ENCODE data around the gene ADAM23.
"Not testable (repeated sequence)": the region's sequence is repeated elsewhere in the genome, so short reads cannot be mapped to it uniquely, and the experiment has no call there.

ADAM23 gene, protein sequence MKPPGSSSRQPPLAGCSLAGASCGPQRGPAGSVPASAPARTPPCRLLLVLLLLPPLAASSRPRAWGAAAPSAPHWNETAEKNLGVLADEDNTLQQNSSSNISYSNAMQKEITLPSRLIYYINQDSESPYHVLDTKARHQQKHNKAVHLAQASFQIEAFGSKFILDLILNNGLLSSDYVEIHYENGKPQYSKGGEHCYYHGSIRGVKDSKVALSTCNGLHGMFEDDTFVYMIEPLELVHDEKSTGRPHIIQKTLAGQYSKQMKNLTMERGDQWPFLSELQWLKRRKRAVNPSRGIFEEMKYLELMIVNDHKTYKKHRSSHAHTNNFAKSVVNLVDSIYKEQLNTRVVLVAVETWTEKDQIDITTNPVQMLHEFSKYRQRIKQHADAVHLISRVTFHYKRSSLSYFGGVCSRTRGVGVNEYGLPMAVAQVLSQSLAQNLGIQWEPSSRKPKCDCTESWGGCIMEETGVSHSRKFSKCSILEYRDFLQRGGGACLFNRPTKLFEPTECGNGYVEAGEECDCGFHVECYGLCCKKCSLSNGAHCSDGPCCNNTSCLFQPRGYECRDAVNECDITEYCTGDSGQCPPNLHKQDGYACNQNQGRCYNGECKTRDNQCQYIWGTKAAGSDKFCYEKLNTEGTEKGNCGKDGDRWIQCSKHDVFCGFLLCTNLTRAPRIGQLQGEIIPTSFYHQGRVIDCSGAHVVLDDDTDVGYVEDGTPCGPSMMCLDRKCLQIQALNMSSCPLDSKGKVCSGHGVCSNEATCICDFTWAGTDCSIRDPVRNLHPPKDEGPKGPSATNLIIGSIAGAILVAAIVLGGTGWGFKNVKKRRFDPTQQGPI

DNA sequence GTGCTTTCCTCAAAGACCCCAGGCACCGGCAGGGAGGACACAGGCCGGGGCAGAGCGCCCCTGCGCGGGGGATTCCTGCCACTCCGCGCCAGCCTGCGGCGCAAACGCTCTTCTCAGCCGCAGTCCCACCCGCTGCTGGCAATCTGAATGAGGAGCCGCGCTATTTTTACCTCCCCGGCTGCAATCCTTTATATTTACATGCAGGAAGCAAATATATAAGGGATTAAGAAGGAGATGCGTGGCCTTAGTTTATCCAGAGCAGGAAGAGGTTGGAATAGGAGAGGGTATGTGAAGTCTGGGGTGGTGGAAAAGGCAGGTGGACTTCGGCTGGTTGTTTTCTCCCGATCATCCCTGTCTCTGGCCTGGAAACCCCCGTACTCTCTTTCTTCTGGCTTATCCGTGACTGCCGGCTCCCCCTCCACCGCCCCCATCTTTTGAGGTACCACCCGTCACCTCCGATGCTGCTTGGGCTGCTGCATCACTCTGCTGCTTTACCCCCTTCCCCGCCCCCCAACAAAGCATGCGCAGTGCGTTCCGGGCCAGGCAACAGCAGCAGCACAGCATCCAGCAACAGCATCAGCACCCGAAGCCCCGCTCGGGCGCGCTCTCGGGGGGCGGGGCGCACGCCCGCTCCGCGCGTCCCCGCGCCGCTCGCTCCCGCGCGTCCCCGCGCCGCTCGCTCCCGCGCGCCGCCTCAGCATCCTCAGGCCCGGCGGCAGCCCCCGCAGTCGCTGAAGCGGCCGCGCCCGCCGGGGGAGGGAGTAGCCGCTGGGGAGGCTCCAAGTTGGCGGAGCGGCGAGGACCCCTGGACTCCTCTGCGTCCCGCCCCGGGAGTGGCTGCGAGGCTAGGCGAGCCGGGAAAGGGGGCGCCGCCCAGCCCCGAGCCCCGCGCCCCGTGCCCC is at the start of gene ADAM23:
ADAM23 (plus strand) TSS at position 700 of the 902 bp plus-strand sequence. CDS start 335 bp downstream, outside the sequence.
- FAIRE-seq = no peak
- DNase-seq (ENCODE audit: low spot score) = peak; percentile 92

GRCh38 chr2:206396211-206396610 is 47.1 kb upstream of the ADAM23 start:
- no peak for FAIRE-seq
- no peak for DNase-seq (ENCODE audit: low spot score)

GRCh38 chr2:206402956-206403569 is 40.3 kb upstream of the ADAM23 start:
- not testable (repeated sequence) for FAIRE-seq; DNase-seq (ENCODE audit: low spot score)

GRCh38 chr2:206408323-206409320 is 34.7 kb upstream of the ADAM23 start:
- DNase-seq (ENCODE audit: low spot score) = no peak
- FAIRE-seq = no peak

DNA sequence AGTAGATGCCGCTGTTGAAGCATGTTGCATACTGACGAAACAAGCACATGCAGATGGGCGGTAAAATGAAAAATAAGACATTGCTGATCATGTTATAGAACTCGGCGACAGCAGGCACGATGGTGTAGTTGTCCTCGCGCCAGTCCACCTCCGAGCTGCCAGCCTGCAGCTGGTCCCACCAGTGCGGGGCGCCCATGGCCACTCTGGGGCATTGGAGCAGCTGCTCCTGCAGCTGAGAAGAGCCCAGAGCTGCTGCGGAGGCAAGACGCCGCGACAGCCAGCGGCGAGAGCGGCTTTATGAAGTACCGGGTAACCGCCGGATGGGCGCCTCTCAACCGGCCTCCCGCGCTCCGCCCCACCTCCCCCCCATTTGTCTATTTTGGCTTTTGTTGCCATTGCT is 32.6 kb upstream of the ADAM23 start:
- DNase-seq (ENCODE audit: low spot score) (no peak), FAIRE-seq (no peak)

GRCh38 chr2:206415618-206416243 is 27.6 kb upstream of the ADAM23 start:
- DNase-seq (ENCODE audit: low spot score) (no peak), FAIRE-seq (no peak)

GRCh38 chr2:206418968-206419367 is 24.4 kb upstream of the ADAM23 start:
- no peak for FAIRE-seq
- no peak for DNase-seq (ENCODE audit: low spot score)

- DNase-seq (ENCODE audit: low spot score) (no peak), FAIRE-seq (no peak)
These were observed 22.6 kb upstream of the ADAM23 start for GRCh38 chr2:206420721-206421120.

DNA sequence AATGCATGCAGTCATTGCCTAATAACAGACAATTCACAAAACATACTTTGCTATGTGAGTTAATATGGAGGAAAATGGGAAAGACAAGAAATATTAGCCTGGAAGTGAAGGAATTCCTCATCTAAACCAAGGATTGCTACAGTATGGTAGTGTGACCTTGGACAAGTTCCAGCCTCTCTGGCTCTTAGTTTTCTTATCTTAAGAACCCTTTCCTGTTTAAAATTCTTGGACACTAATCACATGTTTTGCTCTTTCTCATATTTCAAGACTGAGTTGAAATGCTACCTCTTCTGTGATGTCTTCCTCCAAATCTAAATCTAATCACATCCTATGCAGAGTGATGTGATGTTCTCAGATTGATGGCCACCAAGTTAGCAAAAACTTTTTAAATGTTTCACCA is 20.8 kb upstream of the ADAM23 start:
- FAIRE-seq (no peak), DNase-seq (ENCODE audit: low spot score) (no peak)

DNA sequence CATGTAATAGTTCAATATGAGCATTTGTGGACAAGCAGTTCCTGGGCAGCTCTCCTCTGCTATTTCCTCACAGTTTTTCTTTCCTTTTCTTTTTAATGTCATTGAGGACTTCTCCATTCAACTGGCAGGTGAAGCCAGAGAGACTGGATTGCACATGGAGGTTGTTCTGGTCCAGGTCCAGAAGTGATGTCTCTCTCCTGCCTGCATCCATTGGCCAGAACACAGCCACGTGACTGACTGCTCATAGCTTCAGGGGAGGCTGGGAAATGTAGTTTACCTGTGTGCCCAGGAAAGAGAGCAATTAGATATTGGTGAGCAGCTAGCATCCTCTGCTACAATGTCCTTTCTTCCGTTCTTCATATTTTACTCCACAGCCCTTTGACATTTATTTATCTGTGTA is 20.2 kb upstream of the ADAM23 start:
- DNase-seq (ENCODE audit: low spot score) = peak; percentile 25

DNA sequence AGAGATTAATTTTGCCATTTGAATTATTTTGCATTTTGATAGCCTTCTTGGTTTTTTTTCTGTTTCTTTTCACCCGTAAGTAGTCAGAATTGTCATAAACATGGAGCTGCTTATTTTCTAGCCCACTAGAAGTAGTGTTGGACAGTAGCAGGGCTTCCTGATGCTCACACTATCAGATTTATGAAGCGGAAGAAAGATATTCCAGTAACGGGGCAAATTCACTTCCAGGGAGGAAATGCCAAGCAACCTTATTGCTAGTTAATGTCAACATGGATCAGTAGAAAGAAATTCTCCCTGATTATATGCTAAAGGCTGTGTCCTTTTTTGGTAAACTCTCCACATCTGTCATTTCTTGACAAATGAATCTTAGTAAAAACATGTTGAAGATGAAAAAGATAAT is 19.2 kb upstream of the ADAM23 start:
- FAIRE-seq = no peak
- no peak for DNase-seq (ENCODE audit: low spot score)

More for the DNA sequence above, 20.2 kb upstream of the ADAM23 start:
- no peak for FAIRE-seq

DNA sequence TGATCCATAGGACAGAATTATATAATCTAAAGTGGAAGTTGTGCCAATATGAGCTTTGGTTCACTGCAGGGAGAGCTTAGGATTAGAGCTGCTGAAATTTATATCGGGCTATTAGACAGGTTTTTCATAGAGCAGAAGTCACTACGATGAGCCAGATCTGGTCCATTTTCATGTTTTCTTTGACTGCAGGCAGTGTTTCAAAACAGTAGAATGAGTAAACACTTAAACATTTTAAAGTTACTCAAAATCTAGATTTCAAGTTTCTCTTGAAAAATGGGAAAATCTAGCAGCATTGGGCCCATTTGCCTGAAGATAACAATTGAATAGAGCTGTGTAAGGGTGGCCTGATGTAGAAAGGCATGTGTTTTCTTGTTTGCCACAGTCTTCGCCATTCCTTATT is 14.5 kb upstream of the ADAM23 start:
- FAIRE-seq = no peak
- DNase-seq (ENCODE audit: low spot score) = no peak

GRCh38 chr2:206430452-206430851 is 12.9 kb upstream of the ADAM23 start:
- no peak for DNase-seq (ENCODE audit: low spot score)
- FAIRE-seq = no peak

GRCh38 chr2:206431439-206431838 is 11.9 kb upstream of the ADAM23 start:
- DNase-seq (ENCODE audit: low spot score) = no peak
- FAIRE-seq = no peak

DNA sequence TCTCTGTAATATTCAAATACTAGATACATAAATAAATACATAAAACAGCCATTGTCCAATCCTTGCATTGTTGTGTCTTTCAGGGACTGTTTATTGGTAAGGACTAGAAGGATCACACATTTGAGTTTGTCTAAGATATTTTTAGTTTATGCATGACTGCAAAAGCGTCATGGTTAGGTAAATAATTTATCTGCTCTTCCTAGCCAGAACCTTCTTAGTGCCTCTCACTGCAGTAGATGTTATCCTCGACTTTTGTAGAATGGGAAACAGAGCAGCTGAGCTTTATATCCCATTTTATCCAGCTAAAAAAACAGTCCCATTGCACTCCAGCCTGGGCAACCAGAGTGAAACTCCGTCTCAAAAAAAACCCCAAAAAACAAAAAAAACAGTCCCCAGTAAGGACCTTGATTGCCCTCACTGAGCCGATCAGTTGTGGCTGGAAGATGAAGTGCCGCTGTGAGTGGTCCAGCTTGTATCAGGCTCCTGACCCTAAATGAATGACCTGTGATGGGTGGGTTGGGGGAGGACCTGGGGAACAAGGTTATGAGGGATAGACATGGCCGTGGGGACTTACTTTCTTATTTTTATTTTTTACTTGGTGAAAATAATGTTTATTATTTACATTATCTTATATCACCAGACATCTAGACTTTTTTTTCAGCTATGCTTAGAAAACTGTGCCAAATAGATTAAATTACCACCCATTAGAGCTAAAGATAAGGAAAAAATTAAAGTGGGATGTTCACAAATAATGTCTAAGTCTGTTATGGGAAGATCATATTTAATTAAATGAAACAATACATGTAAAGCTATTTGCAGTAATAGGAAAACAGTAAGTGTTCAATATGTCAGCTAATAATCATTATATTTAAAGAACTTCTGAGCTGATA is 10.9 kb upstream of the ADAM23 start:
- no peak for FAIRE-seq
- no peak for DNase-seq (ENCODE audit: low spot score)

- FAIRE-seq = no peak
- no peak for DNase-seq (ENCODE audit: low spot score)
These were observed 10.1 kb upstream of the ADAM23 start for GRCh38 chr2:206433190-206433589.

- DNase-seq (ENCODE audit: low spot score) (no peak), FAIRE-seq (no peak)
These were observed 9.6 kb upstream of the ADAM23 start for GRCh38 chr2:206433686-206434085.

GRCh38 chr2:206435742-206436141 is 7.6 kb upstream of the ADAM23 start:
- DNase-seq (ENCODE audit: low spot score) = no peak

More at GRCh38 chr2:206435742-206436141, 7.6 kb upstream of the ADAM23 start:
- FAIRE-seq = no peak
